GM21360 (cell line): ENCODE results near the gene UBE2D2.
A peak's percentile ranks its signal among the peaks of the same experiment; 100 is the strongest.

Experiments used
- ATAC-seq: cut with Tn5 transposase; IDR thresholded peaks from one replicate; pipeline ENCODE4 v1.9.1; 2021; ENCODE audit warnings: mild to moderate bottlenecking, moderate library complexity; ENCODE audit not compliant: unreplicated experiment

UBE2D2 gene

GRCh38 chr5:139658928-139659667, 98.0 kb downstream of the UBE2D2 start:
- no peak for ATAC-seq

GRCh38 chr5:139659695-139660101, 98.6 kb downstream of the UBE2D2 start:
- ATAC-seq = no peak

- ATAC-seq = no peak
Measured at GRCh38 chr5:139660105-139660922, 99.2 kb downstream of the UBE2D2 start.

- no peak for ATAC-seq
Measured at GRCh38 chr5:139660923-139661814, 100.0 kb downstream of the UBE2D2 start.

GRCh38 chr5:139662617-139663016, 101.5 kb downstream of the UBE2D2 start:
- no peak for ATAC-seq

GRCh38 chr5:139663207-139664085, 102.3 kb downstream of the UBE2D2 start:
- no peak for ATAC-seq

- ATAC-seq = peak; percentile 34
Measured at GRCh38 chr5:139664086-139664693, 103.1 kb downstream of the UBE2D2 start.

GRCh38 chr5:139664727-139665351, 103.7 kb downstream of the UBE2D2 start:
- ATAC-seq = no peak

- ATAC-seq = no peak
Measured at GRCh38 chr5:139665626-139666025, 104.5 kb downstream of the UBE2D2 start.

GRCh38 chr5:139666551-139666950, 105.4 kb downstream of the UBE2D2 start:
- ATAC-seq = no peak

- ATAC-seq = no peak
Measured at GRCh38 chr5:139667001-139667729, 106.0 kb downstream of the UBE2D2 start.

GRCh38 chr5:139667730-139668063, 106.6 kb downstream of the UBE2D2 start:
- ATAC-seq = no peak

- ATAC-seq = no peak
Measured at GRCh38 chr5:139668064-139668880, 107.1 kb downstream of the UBE2D2 start.

GRCh38 chr5:139668924-139669661, 108.0 kb downstream of the UBE2D2 start:
- ATAC-seq = no peak

- no peak for ATAC-seq
Measured at GRCh38 chr5:139669662-139670368, 108.7 kb downstream of the UBE2D2 start.

- peak; percentile 30 for ATAC-seq
Measured at GRCh38 chr5:139670369-139671095, 109.4 kb downstream of the UBE2D2 start.
